Uterus (tissue), 2 donors: ENCODE results near the gene TTC22.
A peak's percentile ranks its signal among the peaks of the same experiment; 100 is the strongest.

ENCODE experiments used
- CTCF ChIP-seq, 4 experiments: fragments of 200-600 bp in 2 of 4; fragments of 450-650 bp in 2 of 4; sonication (generic) in 2 of 4; IDR thresholded peaks; one replicate each; pipeline ENCODE4 v1.5.1; 2016 to 2019; ENCODE audit warnings: antibody characterized with exemption in 4 of 4, mild to moderate bottlenecking in 2 of 4, moderate library complexity in 1 of 4
- POLR2A ChIP-seq, 2 donors: fragments of 450-650 bp; IDR thresholded peaks; one replicate each; pipeline ENCODE4 v1.6.1; 2016; ENCODE audit warnings: antibody characterized with exemption in 2 of 2, mild to moderate bottlenecking in 1 of 2, moderate library complexity in 1 of 2

- TF ChIP-seq CTCF (IDR thresholded peaks at IDR 0.05): peak; percentile 6 to 37 (median 24)
- no peak for TF ChIP-seq POLR2A (IDR thresholded peaks at IDR 0.05)
Measured at GRCh38 chr1:54800899-54801759, at the start of gene TTC22.
